Endothelial cell of umbilical vein (primary cell): ENCODE data around the gene BMERB1. TPM values are rescaled to one million over a fixed set of nuclear protein-coding genes. Genes with fewer than 3 reads are reported as not detected.

Experiments used
- BruUV-seq: library from RNA; stranded (reverse); fragments of 400-500 nt; replicated peaks from 2 replicates; lab custom pipeline; 2021; lab: Mats Ljungman, UMichigan
- CTCF ChIA-PET: fragments of 300-600, 350-600 bp; sonication (Branson Sonifier 250); formaldehyde crosslinking; loops from one replicate; lab custom pipeline; 2021; ENCODE audit warnings: antibody characterized with exemption, inconsistent platforms; lab: Charles Lee
- POLR2A ChIA-PET: fragments of 300-600, 350-600 bp; sonication (Branson Sonifier 250); formaldehyde crosslinking; loops from one replicate; lab custom pipeline; 2021; ENCODE audit warnings: antibody characterized with exemption, inconsistent platforms; lab: Charles Lee
- DNase-seq: peaks from one replicate; pipeline ENCODE4 v3.0.0-alpha.2; 2011; ENCODE audit warnings: low read depth, low spot score
- FAIRE-seq: peaks from 2 replicates; lab custom pipeline; 2011; peaks lifted over from hg19 to GRCh38; lab: Jason Lieb, UNC
- H2AFZ ChIP-seq: 2 replicates; pipeline ENCODE4 v1.6.0; 2012; ENCODE audit warnings: low read depth, low read length, control low read depth, inconsistent platforms
- H3K27ac ChIP-seq: 2 replicates; pipeline ENCODE4 v1.5.1; 2011; ENCODE audit warnings: low read depth, mild to moderate bottlenecking, control low read depth, low read length, moderate library complexity; ENCODE audit not compliant: insufficient read depth
- H3K27me3 ChIP-seq, 2 experiments: 2 replicates each; pipeline versions ENCODE4 v1.6.0 to v1.6.1; 2011; ENCODE audit warnings: low read length in 2 of 2, mixed read lengths in 1 of 2; ENCODE audit not compliant: control insufficient read depth in 2 of 2, insufficient read depth in 2 of 2
- H3K36me3 ChIP-seq, 2 experiments: 2 replicates in 1 of 2; 3 replicates in 1 of 2; pipeline ENCODE4 v1.5.1; 2011; ENCODE audit warnings: low read length in 2 of 2, mild to moderate bottlenecking in 1 of 2, moderate library complexity in 1 of 2; ENCODE audit not compliant: control insufficient read depth in 2 of 2, insufficient read depth in 2 of 2; ENCODE audit errors: extremely low read depth in 1 of 2
- H3K4me1 ChIP-seq: 3 replicates; pipeline ENCODE4 v1.5.1; 2011; ENCODE audit warnings: mild to moderate bottlenecking, low read length; ENCODE audit not compliant: control insufficient read depth, insufficient read depth; ENCODE audit errors: extremely low read depth
- H3K4me2 ChIP-seq: 2 replicates; pipeline ENCODE4 v1.6.1; 2011; ENCODE audit warnings: low read length, control low read depth, mixed read lengths; ENCODE audit not compliant: insufficient read depth
- H3K4me3 ChIP-seq, 3 experiments: fragments of 200-600 bp in 1 of 3; sonication (generic), shearing (Covaris generic) in 1 of 3; replicated peaks in 1 of 3; 2 replicates each; pipeline ENCODE4 v1.5.1; 2011 to 2016; ENCODE audit warnings: control low read depth in 3 of 3, low read length in 3 of 3, mild to moderate bottlenecking in 2 of 3, inconsistent platforms in 1 of 3, low read depth in 1 of 3, moderate library complexity in 1 of 3; ENCODE audit not compliant: insufficient read depth in 1 of 3
- H3K79me2 ChIP-seq: 2 replicates; pipeline ENCODE4 v1.6.0; 2012; ENCODE audit warnings: low read length, inconsistent platforms; ENCODE audit not compliant: control insufficient read depth, insufficient read depth
- H3K9ac ChIP-seq: replicated peaks from 2 replicates; pipeline ENCODE3; 2011; ENCODE audit warnings: low read length, control low read depth; ENCODE audit not compliant: insufficient read depth; ENCODE audit errors: extremely low read depth
- H3K9me1 ChIP-seq: replicated peaks from 3 replicates; pipeline ENCODE4 v1.6.0; 2011; ENCODE audit warnings: mild to moderate bottlenecking, low read length; ENCODE audit not compliant: control insufficient read depth, insufficient read depth; ENCODE audit errors: extremely low read depth
- H3K9me3 ChIP-seq: replicated peaks from 2 replicates; pipeline ENCODE4 v1.5.1; 2012; ENCODE audit warnings: low read length, inconsistent platforms; ENCODE audit not compliant: control insufficient read depth, insufficient read depth
- H4K20me1 ChIP-seq: replicated peaks from 2 replicates; pipeline ENCODE3; 2011; ENCODE audit warnings: mild to moderate bottlenecking, low read length; ENCODE audit not compliant: control insufficient read depth, insufficient read depth; ENCODE audit errors: extremely low read depth
- CTCF ChIP-seq, 2 donors: IDR thresholded peaks; 1 replicate in 1 of 2; 2 replicates in 1 of 2; pipeline ENCODE4 v1.5.1; 2011; ENCODE audit warnings: low read length in 2 of 2, mild to moderate bottlenecking in 2 of 2, moderate library complexity in 2 of 2, control low read depth in 1 of 2, inconsistent platforms in 1 of 2, low read depth in 1 of 2; ENCODE audit not compliant: insufficient read depth in 1 of 2; ENCODE audit errors: extremely low read depth in 1 of 2
- EZH2 ChIP-seq: IDR thresholded peaks from 2 replicates; pipeline ENCODE4 v1.6.1; 2012; ENCODE audit warnings: borderline replicate concordance, low read depth, mild to moderate bottlenecking, moderate library complexity, low read length, inconsistent platforms; ENCODE audit not compliant: severe bottlenecking
- FOS ChIP-seq: IDR thresholded peaks from 2 replicates; pipeline ENCODE4 v1.6.1; 2011; ENCODE audit warnings: mild to moderate bottlenecking, low read length, moderate library complexity, borderline replicate concordance; ENCODE audit not compliant: insufficient read depth
- dilution Hi-C: fragments of 300-500 bp; cut with MboI; formaldehyde crosslinking; loops from one replicate; pipeline ENCODE4 v1.15.0; 2019; ENCODE audit warnings: low sequenced_read_pairs; ENCODE audit not compliant: extremely low pct_ligation_motif_present
- intact Hi-C: fragments of 100-400 bp; cut with micrococcal nuclease; formaldehyde crosslinking; loops from one replicate; pipeline ENCODE4 v1.10.0; 2022
- polyA plus RNA-seq, 4 experiments: library from polyadenylated mRNA; depleted of rRNA in 3 of 4; stranded (reverse) in 3 of 4; unstranded in 1 of 4; fragments of >200 nt; gene quantifications; 2 replicates each; pipeline versions ENCODE4 v1.2.1 to v1.2.3, GENCODE V29; 2011 to 2012; ENCODE audit warnings: missing spikeins in 1 of 4
- total RNA-seq: library from RNA; stranded (reverse); gene quantifications from 2 replicates; pipeline ENCODE4 v1.2.3, GENCODE V29; 2021
- TF ChIP-seq, protein P1 (sequence below): IDR thresholded peaks from 2 replicates; pipeline ENCODE4 v1.6.1; 2011; ENCODE audit not compliant: insufficient read depth, insufficient read length

Gene BMERB1
- total and polyA plus RNA-seq, 2 donors (not counting 3 experiments of a cell fraction or from before 2014, with no cell fraction given): 14.1 to 17.4 TPM

DNA sequence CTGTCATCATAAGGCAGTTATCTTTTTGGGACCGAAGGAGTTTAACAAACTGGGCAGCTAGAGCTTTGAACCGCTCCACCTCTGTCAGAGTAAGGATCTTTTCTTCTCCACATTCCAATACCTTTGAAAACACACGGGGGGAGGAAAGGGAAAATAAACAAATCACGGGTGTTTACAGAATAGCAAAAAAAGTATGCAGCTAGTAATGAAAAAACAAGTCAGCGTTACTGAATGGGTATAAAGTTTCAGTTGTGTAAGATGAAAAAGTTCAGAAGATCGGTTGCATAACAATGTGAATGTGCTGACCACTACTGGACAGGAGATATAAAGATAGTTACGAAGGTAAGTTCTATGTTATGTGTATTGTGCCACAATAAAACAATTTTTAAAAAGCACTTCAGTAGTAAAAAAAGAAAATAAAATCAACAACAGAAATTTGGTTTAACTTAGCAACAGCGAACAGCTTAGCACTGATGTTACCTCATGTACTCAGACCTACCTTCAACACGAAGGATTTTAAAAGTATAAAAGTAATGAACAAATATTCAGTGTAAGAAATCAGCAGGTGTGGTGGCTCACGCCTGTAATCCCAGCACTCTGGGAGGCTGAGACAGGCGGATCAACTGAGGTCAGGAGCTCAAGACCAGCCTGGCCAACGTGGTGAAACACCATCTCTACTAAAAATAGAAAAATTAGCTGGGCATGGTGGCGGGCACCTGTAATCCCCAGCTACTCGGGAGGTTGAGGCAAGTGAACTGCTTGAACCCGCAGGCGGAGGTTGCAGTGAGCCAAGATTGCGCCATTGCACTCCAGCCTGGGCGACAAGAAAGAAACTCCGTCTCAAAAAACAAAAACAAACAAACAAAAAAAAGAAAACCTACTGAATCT, 174.3 kb downstream of the BMERB1 start:
- Histone ChIP-seq H3K4me1 (no peaks in the 10 kb centered on the region), H3K4me2 (no peak overlapping the region), H3K79me2 (no peaks in the 10 kb centered on the region), H3K36me3 (peaks cover 24 to 42% of the 10 kb centered on the region in 2 experiments), H3K27ac (no peak overlapping the region), H2AFZ (no peak overlapping the region), H4K20me1 (no peaks in the 10 kb centered on the region), H3K9me1 (no peaks in the 10 kb centered on the region), H3K4me3 (no peak overlapping the region), H3K9me3 (no peaks in the 10 kb centered on the region), H3K9ac (no peak overlapping the region), H3K27me3 (no peaks in the 10 kb centered on the region)
- TF ChIP-seq, protein P1, sequence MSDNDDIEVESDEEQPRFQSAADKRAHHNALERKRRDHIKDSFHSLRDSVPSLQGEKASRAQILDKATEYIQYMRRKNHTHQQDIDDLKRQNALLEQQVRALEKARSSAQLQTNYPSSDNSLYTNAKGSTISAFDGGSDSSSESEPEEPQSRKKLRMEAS: no peak
- TF ChIP-seq FOS (no peak), CTCF (IDR thresholded peaks at IDR 0.05; ENCODE audit: extremely low read depth in 1 of 2, insufficient read depth in 1 of 2, low read depth in 1 of 2, low read length in 2 of 2) (no peak), EZH2 (no peak)
- ChIA-PET CTCF (interaction anchor here (0.6 to 3.2 kb wide), 3 partner anchors 56 to 181 kb away, joined by 3 to 11 read pairs (median 3); no protein-coding TSS in a partner anchor), POLR2A (no interaction called here)
- DNase-seq (no peak), FAIRE-seq (no peak)
- BruUV-seq: no TSS peak
- dilution Hi-C loops: no loop called here
- intact Hi-C loops: no loop called here
